B cell (primary cell): ENCODE data around the gene HCN1. TPM values are rescaled to one million over a fixed set of nuclear protein-coding genes. Genes with fewer than 3 reads are reported as not detected.
"Not testable (repeated sequence)": the region's sequence is repeated elsewhere in the genome, so short reads cannot be mapped to it uniquely, and the experiment has no call there.

Source experiments
- ATAC-seq: fragments of 200-7000 bp; cut with Tn5 transposase; one replicate; pipeline ENCODE4 v1.10.0; 2021; ENCODE audit warnings: low read depth, mild to moderate bottlenecking, moderate number of reproducible peaks, moderate library complexity
- CTCF ChIA-PET: fragments of 350-600 bp; sonication (Branson Sonifier 250); formaldehyde crosslinking; loops from one replicate; lab custom pipeline; 2021; ENCODE audit warnings: antibody characterized with exemption, inconsistent platforms; lab: Charles Lee
- POLR2A ChIA-PET: fragments of 350-600 bp; sonication (Branson Sonifier 250); formaldehyde crosslinking; loops from one replicate; lab custom pipeline; 2021; ENCODE audit warnings: antibody characterized with exemption; lab: Charles Lee
- DNase-seq: peaks from one replicate; pipeline ENCODE4 v3.0.0; 2013
- H2AFZ ChIP-seq: 2 replicates; pipeline ENCODE4 v1.6.1; 2012; ENCODE audit warnings: mild to moderate bottlenecking, low read depth, low read length; ENCODE audit not compliant: insufficient read depth, poor library complexity, severe bottlenecking
- H3K27ac ChIP-seq, 2 donors: 1 replicate in 1 of 2; 2 replicates in 1 of 2; pipeline ENCODE4 v1.5.1; 2012 to 2013; ENCODE audit warnings: low read length in 2 of 2, mild to moderate bottlenecking in 2 of 2, moderate library complexity in 1 of 2
- H3K27me3 ChIP-seq, 4 experiments: fragments of 200-600 bp in 1 of 4; sonication (generic) in 1 of 4; replicated peaks in 1 of 4; 1 replicate in 2 of 4; 2 replicates in 2 of 4; pipeline versions ENCODE4 v1.6.1 to v1.7.0; 2013 to 2016; ENCODE audit warnings: low read length in 3 of 4, mild to moderate bottlenecking in 2 of 4, mixed read lengths in 1 of 4, moderate library complexity in 1 of 4; ENCODE audit not compliant: insufficient read depth in 4 of 4, control insufficient read depth in 3 of 4; ENCODE audit errors: control extremely low read depth in 1 of 4
- H3K36me3 ChIP-seq, 2 experiments: replicated peaks in 1 of 2; 1 replicate in 1 of 2; 2 replicates in 1 of 2; pipeline versions ENCODE4 v1.6.1 to v1.7.1; 2013; ENCODE audit warnings: low read length in 1 of 2; ENCODE audit not compliant: insufficient read depth in 2 of 2, control insufficient read depth in 1 of 2; ENCODE audit errors: control extremely low read depth in 1 of 2, extremely low read depth in 1 of 2
- H3K4me1 ChIP-seq, 2 donors: fragments of 200-600 bp in 1 of 2; sonication (generic) in 1 of 2; 1 replicate in 1 of 2; 2 replicates in 1 of 2; pipeline versions ENCODE4 v1.5.1 to v1.6.1; 2013 to 2017; ENCODE audit warnings: low read length in 2 of 2; ENCODE audit not compliant: control insufficient read depth in 2 of 2, insufficient read depth in 2 of 2
- H3K4me2 ChIP-seq: replicated peaks from 2 replicates; pipeline ENCODE3; 2012; ENCODE audit warnings: mild to moderate bottlenecking, low read depth, low read length; ENCODE audit not compliant: poor library complexity, severe bottlenecking
- H3K4me3 ChIP-seq, 5 experiments: fragments of 200-600 bp in 1 of 5; sonication (generic) in 1 of 5; 1 replicate in 3 of 5; 2 replicates in 2 of 5; pipeline versions ENCODE4 v1.5.1 to v1.7.0; 2011 to 2016; ENCODE audit warnings: low read length in 4 of 5, mild to moderate bottlenecking in 4 of 5, low read depth in 2 of 5, control low read depth in 1 of 5, moderate library complexity in 1 of 5; ENCODE audit not compliant: insufficient read depth in 1 of 5; ENCODE audit errors: control extremely low read depth in 1 of 5, extremely low read depth in 1 of 5
- H3K79me2 ChIP-seq: fragments of 200-600 bp; sonication (generic); one replicate; pipeline ENCODE4 v1.6.0; 2016; ENCODE audit warnings: low read length; ENCODE audit not compliant: control insufficient read depth, insufficient read depth
- H3K9ac ChIP-seq: fragments of 200-600 bp; sonication (generic); 2 replicates; pipeline ENCODE4 v1.6.1; 2017; ENCODE audit warnings: mild to moderate bottlenecking, low read length, moderate library complexity
- H3K9me3 ChIP-seq, 3 donors: one replicate each; pipeline versions ENCODE4 v1.6.1 to v1.7.1; 2013; ENCODE audit warnings: low read length in 2 of 3; ENCODE audit not compliant: control insufficient read depth in 2 of 3, insufficient read depth in 1 of 3; ENCODE audit errors: control extremely low read depth in 1 of 3
- H4K20me1 ChIP-seq: 2 replicates; pipeline ENCODE4 v1.6.0; 2012; ENCODE audit warnings: mild to moderate bottlenecking, low read length; ENCODE audit not compliant: insufficient read depth, control insufficient read depth, poor library complexity, severe bottlenecking
- H3K27ac Mint-ChIP-seq: one replicate; pipeline ENCODE4 v1.8.0; 2021; ENCODE audit warnings: mixed read lengths
- H3K27me3 Mint-ChIP-seq: one replicate; pipeline ENCODE4 v1.8.0; 2021; ENCODE audit warnings: mixed read lengths
- H3K4me1 Mint-ChIP-seq: one replicate; pipeline ENCODE4 v1.8.0; 2021; ENCODE audit warnings: mixed read lengths
- H3K4me3 Mint-ChIP-seq: one replicate; pipeline ENCODE4 v1.8.0; 2021; ENCODE audit warnings: mixed read lengths
- H3K9me3 Mint-ChIP-seq: one replicate; pipeline ENCODE4 v1.8.0; 2022; ENCODE audit warnings: mixed read lengths; ENCODE audit not compliant: insufficient read depth
- EZH2 ChIP-seq: IDR thresholded peaks from 2 replicates; pipeline ENCODE4 v1.6.1; 2012; ENCODE audit warnings: borderline replicate concordance, low read depth, mild to moderate bottlenecking, moderate library complexity, low read length; ENCODE audit not compliant: insufficient read depth, poor library complexity, severe bottlenecking
- WGBS: methylation state at CpG from one replicate; pipeline ENCODE4 v1.1.5; 2013; ENCODE audit warnings: missing lambda C conversion rate; ENCODE audit not compliant: insufficient coverage; 5-methylcytosine and 5-hydroxymethylcytosine counted together
- intact Hi-C: fragments of 100-400 bp; cut with micrococcal nuclease; formaldehyde crosslinking; loops from one replicate; pipeline ENCODE4 v1.10.0; 2022
- polyA plus RNA-seq: library from polyadenylated mRNA; depleted of rRNA; stranded (reverse); fragments of >200 nt; gene quantifications from 2 replicates; pipeline ENCODE4 v1.2.3, GENCODE V29; 2012
- total RNA-seq, 2 donors: library from RNA; stranded (reverse); fragments of 120-200 nt in 1 of 2; gene quantifications; 1 replicate in 1 of 2; 2 replicates in 1 of 2; pipeline versions ENCODE4 v1.2.3 to v1.2.4, GENCODE V29; 2013 to 2022
- TF ChIP-seq, protein P1 (sequence below): fragments of 200-600 bp; IDR thresholded peaks from one replicate; pipeline ENCODE4 v1.8.0; 2022; ENCODE audit warnings: antibody characterized with exemption, mild to moderate bottlenecking

The HCN1 gene
- total and polyA plus RNA-seq, 2 donors (not counting 1 experiment from before 2014, with no cell fraction given) = not detected

DNA sequence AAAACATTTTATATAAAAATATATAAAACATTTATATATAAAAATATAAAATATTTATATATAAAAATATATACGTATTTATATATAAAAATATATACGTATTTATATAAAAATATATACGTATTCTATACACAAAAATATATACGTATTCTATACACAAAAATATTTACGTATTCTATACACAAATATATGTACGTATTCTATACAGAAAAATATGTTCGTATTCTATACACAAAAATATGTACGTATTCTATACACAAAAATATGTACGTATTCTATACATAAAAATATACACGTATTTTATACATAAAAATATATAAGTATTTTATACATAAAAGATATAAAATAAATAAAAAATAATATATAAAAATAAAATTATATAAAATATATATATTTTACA lies 323.6 kb downstream of the HCN1 start:
- H3K4me1 Mint-ChIP-seq = no peaks in the 10 kb centered on the region
- H3K9me3 Mint-ChIP-seq = no peaks in the 10 kb centered on the region
- H3K27ac ChIP-seq = no peak overlapping the region
- H3K9ac ChIP-seq = no peak overlapping the region
- H4K20me1 ChIP-seq = no peaks in the 10 kb centered on the region
- POLR2A ChIA-PET = no interaction called here
- H3K27me3 Mint-ChIP-seq = no peaks in the 10 kb centered on the region
- H2AFZ ChIP-seq = no peak overlapping the region
- H3K27ac Mint-ChIP-seq = no peak overlapping the region
- ATAC-seq (no peak), DNase-seq (no peak)
- no peaks in the 10 kb centered on the region for H3K9me3 ChIP-seq
- H3K4me2 ChIP-seq = no peak overlapping the region
- CTCF ChIA-PET = no interaction called here
- H3K79me2 ChIP-seq = no peaks in the 10 kb centered on the region
- no peak overlapping the region for H3K4me3 ChIP-seq
- intact Hi-C loops = no loop called here
- no peaks in the 10 kb centered on the region for H3K4me1 ChIP-seq
- no peaks in the 10 kb centered on the region for H3K36me3 ChIP-seq
- TF ChIP-seq EZH2 = no peak
- TF ChIP-seq, protein P1, sequence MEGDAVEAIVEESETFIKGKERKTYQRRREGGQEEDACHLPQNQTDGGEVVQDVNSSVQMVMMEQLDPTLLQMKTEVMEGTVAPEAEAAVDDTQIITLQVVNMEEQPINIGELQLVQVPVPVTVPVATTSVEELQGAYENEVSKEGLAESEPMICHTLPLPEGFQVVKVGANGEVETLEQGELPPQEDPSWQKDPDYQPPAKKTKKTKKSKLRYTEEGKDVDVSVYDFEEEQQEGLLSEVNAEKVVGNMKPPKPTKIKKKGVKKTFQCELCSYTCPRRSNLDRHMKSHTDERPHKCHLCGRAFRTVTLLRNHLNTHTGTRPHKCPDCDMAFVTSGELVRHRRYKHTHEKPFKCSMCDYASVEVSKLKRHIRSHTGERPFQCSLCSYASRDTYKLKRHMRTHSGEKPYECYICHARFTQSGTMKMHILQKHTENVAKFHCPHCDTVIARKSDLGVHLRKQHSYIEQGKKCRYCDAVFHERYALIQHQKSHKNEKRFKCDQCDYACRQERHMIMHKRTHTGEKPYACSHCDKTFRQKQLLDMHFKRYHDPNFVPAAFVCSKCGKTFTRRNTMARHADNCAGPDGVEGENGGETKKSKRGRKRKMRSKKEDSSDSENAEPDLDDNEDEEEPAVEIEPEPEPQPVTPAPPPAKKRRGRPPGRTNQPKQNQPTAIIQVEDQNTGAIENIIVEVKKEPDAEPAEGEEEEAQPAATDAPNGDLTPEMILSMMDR = no peak
- no peaks in the 10 kb centered on the region for H3K27me3 ChIP-seq
- H3K4me3 Mint-ChIP-seq = no peak overlapping the region
- WGBS = no CpG with 5 or more reads among the region's 10 CpGs

DNA sequence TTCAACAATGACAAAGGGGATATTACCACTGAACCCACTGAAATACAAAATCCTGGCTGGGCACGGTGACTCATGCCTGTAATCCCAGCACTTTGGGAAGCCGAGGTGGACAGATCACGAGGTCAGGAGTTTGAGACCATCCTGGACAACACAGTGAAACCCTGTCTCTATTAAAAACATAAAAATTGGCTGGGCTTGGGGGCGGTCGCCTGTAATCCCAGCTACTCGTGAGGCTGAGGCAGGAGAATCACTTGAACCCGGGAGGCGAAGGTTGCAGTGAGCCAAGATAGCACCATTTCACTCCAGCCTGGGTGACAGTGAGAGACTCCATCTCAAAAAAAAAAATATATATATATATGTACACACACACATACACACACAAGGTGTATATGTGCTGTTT lies 324.8 kb downstream of the HCN1 start:
- H3K9me3 Mint-ChIP-seq, H4K20me1 ChIP-seq, H2AFZ ChIP-seq, H3K4me1 Mint-ChIP-seq, intact Hi-C loops, DNase-seq, H3K79me2 ChIP-seq, H3K27me3 ChIP-seq, H3K4me1 ChIP-seq, H3K4me3 ChIP-seq, H3K9ac ChIP-seq, H3K27ac Mint-ChIP-seq, H3K27me3 Mint-ChIP-seq, H3K27ac ChIP-seq, POLR2A ChIA-PET, H3K4me2 ChIP-seq, H3K4me3 Mint-ChIP-seq, H3K9me3 ChIP-seq, ATAC-seq, H3K36me3 ChIP-seq: not testable (repeated sequence)
- CTCF ChIA-PET = interaction anchor here (0.6 kb wide), 1 partner anchor 118 kb away, joined by 3 read pairs; no protein-coding TSS in a partner anchor
- WGBS = 86% methylated on average over 6 of the region's 8 CpGs
